ENCODE data around the gene MYH6.

GRCh38 chr14:23415821-23416778 lies 8.0 kb upstream of the MYH6 start:
- TF ChIP-seq CTCF (IDR thresholded peaks at IDR 0.05; ENCODE audit: low read length) (no peak), EZH2 (IDR thresholded peaks at IDR 0.05; ENCODE audit: borderline replicate concordance, low read length) (no peak)
